GM18870 (cell line): Measurements from ENCODE around the gene TBC1D7.

Experiments used
- ATAC-seq: cut with Tn5 transposase; IDR thresholded peaks from one replicate; pipeline ENCODE4 v1.9.1; 2021; ENCODE audit warnings: moderate library complexity; ENCODE audit not compliant: unreplicated experiment

Gene TBC1D7

GRCh38 chr6:13273931-13274706 lies 54.2 kb downstream of the TBC1D7 start:
- ATAC-seq = no peak

DNA sequence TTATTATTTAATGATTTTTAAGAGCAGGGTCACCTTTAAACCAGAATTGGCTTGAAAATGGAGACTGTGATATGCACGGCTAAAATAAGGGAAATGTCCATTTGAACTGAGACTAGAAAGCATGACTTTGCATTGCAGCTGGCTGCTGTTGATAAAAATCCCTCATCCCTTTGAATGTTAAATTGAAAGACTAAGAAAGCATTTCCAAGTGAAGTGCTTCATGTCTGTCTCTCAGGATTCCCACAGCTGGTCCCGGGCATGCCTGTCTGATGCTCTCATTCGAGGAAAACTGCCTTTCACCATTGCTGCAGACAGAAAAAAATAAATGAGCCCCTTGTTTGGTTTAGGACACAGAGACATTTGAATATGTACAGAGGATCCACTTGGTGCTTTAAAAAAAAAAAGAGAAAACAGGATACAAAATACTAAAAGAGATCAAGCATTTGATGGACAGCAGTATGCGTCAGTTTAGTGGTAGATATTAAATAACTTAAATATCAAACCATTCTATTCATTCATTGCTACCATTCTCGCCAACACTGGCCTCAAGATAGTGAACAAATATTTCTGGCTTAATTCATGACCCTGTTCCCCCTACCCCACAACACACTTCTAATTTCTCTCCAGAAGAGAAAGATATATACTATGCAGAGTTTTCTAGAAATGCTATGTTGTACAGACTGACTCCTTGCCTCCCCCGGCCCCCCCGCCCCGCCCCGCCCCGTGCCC lies 55.0 kb downstream of the TBC1D7 start:
- ATAC-seq = no peak

DNA sequence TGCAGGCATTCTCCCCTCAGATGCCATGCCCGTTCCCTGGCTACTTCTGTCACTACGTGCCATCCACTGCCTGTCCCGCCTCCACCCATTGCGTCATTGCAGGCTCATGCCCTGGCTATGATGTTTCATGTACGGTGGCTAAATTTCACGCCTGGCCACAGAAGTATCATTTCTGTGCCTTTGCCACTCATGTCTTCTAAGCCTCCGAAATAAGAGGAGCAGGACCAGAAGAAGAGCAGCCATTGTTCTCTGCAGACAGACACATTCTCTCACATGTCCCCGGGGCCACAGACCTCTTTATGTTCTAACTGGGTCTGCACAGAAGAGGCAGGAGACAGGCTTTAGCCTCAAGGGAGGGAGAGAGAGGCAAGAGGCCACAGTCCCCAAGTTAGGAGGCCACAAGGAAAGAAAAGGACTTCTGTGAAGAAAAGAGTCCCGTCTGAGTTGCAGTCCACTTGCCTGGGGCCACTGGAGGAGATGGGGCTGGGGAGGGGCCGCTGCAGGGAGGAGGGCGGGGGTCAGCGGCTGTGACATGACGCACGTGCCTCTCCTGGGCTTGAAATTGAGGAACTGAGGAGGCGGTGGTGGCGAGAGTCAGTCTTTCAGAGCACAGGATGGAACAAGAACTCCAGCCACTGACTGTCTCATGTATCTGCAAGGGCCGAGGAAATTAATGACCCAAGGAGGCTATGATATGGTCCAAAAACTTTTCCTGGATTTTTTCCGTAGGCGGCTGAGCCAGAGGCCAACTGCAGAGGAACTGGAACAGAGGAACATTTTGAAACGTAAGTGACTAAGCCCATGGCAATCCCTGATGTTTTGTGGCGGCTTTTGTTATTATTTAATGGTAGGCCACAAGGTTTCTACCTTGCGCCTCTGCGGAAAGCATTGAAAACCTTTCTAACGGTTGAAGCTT lies 55.9 kb downstream of the TBC1D7 start:
- ATAC-seq = peak; percentile 54

DNA sequence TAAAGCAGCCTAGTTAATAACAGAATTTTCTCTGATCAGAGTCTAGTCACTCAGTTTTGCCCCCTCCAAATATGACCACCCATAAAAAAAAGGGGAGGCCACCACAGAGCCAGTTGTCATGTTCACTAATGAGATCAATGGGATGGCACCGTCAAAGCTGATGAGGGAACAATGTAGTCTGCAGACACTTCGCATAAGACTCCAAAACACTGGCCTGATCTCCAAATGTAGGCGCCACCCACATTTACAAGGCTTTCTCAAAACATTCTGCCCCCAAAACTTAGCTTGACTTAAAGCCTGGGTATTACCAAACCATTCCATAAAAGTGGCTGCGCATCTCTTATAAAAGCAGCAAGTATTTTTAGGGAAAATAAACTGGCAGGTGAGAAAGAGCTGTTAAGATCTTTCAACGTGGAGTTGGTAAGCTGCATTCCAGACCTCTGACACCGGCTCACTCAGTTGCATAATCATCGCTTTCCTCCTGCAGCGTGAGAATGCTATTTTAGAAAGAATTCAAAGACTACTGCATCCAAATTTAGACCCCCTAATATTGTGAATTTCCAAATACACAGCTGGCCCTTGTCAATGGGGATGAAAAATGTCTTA lies 59.3 kb downstream of the TBC1D7 start:
- ATAC-seq = no peak

GRCh38 chr6:13267142-13267651 lies 61.1 kb downstream of the TBC1D7 start:
- ATAC-seq = no peak

DNA sequence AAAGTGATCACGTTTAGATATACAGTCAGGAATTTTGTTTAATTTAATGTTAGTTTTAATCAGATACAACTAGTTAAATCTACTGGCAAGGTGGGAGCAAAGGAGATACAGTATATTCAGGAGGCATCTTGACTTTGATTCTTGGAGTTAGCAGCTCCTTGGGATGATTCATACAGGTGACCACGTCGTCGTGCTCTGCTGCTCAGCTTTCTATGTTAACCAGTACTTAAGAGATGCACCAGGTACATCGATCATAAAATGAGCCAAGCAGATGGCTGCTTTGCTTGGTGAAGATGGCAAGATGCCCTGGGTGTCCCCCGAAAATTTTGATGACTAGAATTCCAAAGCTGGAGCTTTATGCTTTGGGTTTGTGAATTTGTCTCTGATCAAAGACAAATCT lies 64.7 kb downstream of the TBC1D7 start:
- no peak for ATAC-seq

DNA sequence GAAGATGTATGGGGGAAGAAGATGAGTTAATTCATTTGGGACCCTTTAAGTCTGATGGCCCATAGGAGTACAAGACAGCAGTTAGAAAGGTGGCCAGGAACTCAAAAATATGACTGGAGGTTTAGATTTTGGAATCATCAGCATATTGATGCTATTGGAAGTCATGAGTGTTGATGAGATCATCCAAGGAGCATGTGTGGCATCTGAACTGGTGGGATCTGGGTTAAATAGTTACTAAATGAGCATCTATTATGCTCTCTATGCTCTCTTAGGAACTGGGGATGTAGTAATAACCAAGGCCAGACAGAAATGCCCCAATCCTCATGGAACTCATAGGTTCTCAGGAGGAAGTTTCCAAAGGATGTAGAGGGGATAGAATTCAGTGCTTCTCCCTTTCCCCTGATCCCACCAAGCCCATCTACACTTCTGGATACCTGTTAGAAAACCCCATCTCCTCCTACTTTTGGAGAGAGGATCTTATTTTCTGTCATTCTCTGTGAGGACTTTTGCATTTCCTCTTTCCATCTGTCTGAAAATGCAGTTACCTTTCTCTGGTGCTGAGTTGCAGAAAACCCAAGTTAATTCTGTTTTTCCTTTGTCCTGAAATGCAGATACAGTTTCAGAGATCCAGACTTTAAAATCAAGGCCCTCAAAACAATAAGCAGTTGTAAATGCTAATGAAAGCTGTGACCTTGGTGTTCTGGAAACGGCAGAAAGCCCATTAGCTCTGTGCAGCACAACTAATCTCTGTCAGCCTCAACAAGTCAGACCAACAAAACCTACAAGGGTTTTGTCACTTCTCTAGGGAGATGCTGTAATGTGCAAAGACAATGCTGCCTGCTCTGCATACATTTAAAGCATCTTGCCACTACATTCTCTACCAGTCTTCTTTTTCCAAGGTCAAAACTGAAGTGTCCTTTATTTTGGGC lies 65.8 kb downstream of the TBC1D7 start:
- no peak for ATAC-seq

DNA sequence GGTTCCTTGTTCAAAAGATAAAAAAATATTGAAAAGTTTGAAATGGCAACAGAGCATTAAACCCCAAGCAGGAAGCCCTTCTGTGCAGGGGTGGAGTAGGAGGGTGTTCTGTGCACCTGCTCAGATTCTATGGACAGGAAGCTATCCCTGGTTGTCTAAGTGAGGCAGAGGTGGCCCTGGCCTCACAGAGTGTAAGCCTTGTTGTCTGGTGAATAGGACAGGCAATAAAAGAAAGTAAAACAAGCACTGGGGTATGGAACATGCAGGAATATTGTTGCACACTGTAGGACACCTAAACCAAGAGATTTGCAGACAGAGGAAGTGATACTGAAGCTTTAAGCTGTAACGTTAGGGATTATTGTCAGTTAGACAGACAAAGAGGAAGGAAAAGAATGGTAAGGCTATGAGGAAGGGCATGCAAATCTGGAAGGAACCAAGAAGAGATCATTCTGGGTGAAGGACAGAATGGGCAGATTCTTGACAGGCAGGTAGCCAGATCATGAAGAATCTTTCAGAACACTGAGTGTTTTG lies 66.8 kb downstream of the TBC1D7 start:
- peak; percentile 66 for ATAC-seq

DNA sequence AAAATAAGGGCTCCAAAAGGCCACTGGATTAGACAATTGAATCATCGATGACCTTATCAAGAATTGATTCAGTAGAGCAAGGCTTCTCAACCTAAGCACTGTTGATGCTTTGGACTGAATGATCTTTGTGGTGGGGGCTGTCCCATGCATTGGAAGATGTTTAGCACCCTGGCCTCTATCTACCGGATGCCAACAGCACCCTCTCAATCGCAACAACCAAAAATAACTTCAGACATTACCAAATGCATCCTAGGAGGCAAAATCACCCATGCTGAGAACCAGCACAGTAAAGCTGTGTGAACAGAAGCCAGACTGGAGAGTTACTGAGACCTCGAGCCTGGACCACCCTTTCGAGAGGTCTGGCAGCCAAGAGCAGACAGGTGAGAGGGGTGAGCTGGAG lies 67.5 kb downstream of the TBC1D7 start:
- ATAC-seq = no peak

- no peak for ATAC-seq
Observed at GRCh38 chr6:13260101-13260598, 68.2 kb downstream of the TBC1D7 start.

DNA sequence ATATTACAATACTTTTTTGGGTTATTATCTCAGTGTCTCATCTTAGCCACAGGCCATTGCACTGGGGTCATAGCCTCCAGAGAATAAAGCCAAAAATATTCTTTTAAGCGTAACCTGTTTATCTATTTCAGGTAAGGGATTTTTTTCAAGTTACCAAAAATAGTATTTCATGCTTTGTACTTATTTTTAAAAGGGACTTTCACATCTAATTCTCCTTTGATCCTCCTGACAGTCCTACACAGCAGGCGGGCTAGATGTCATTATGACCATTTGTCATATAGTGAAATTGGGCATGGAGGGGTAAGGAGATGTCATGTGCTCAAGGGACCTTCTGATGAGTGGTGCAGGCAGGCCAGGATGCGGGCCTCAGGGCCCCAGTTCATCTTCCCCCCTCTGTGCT lies 68.9 kb downstream of the TBC1D7 start:
- ATAC-seq = peak; percentile 34

DNA sequence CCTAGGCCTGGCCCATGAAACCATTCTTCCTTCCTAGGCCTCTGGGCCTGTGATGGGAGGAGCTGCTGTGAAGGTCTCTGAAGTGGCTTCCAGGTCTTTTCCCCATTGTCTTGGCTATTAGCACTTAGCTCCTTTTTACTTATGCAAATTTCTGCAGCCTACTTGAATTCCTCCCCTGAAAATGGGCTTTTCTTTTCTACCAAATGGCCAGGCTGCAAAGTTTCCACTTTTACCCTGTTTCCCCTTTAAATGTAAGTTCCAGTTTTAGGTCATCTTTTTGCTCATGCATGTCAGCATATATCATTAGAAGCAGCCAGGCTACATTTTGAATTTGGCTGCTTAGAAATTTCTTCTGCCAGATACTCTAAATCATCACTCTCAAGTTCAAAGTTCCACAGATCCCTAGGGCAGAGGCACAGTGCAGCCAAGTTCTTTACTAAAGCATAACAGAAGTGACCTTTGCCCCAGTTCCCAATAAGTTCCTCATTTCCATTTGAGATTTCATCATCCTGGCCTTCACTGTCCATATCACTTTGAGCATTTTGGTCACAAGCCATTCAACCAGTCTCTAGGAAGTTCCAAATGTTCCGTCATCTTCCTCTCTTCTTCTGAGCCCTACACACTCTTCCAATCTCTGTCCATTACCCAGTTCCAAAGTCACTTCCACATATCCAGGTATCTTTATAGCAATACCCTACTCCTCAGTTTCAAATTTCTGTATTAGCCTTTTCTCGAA lies 71.9 kb downstream of the TBC1D7 start:
- ATAC-seq = no peak
